Activated T-helper 2 cell treated with anti-CD3 and anti-CD28 coated beads, Interferon-gamma antibody, Interleukin-2, Interleukin-4, amounts not matched to agents 10 μg/mL and 5 μg/mL and 100 μg/mL, durations not matched to agents 14 hours and 24 hours and 36 hours (primary cell): Measurements from ENCODE around the gene HTR1E. TPM values are rescaled to one million over a fixed set of nuclear protein-coding genes. Genes with fewer than 3 reads are reported as not detected.
"Not testable (repeated sequence)": the region's sequence is repeated elsewhere in the genome, so short reads cannot be mapped to it uniquely, and the experiment has no call there.

Experiments
- DNase-seq: peaks from one replicate; pipeline ENCODE4 v3.0.0; 2021; ENCODE audit warnings: low spot score
- H3K27ac Mint-ChIP-seq: one replicate; pipeline ENCODE4 v1.8.0; 2021; ENCODE audit warnings: mixed read lengths
- H3K27me3 Mint-ChIP-seq: one replicate; pipeline ENCODE4 v1.8.0; 2021; ENCODE audit warnings: low read depth, mixed read lengths
- H3K36me3 Mint-ChIP-seq: one replicate; pipeline ENCODE4 v1.8.0; 2021; ENCODE audit warnings: low read depth, mixed read lengths
- H3K4me1 Mint-ChIP-seq: one replicate; pipeline ENCODE4 v1.8.0; 2021; ENCODE audit warnings: low read depth, mixed read lengths
- H3K4me3 Mint-ChIP-seq: one replicate; pipeline ENCODE4 v1.8.0; 2021; ENCODE audit warnings: low read depth, mild to moderate bottlenecking, moderate library complexity, mixed read lengths
- H3K9me3 Mint-ChIP-seq: one replicate; pipeline ENCODE4 v1.8.0; 2021; ENCODE audit warnings: mixed read lengths
- intact Hi-C: fragments of 100-400 bp; cut with micrococcal nuclease; formaldehyde crosslinking; loops from one replicate; pipeline ENCODE4 v1.15.1; 2023
- total RNA-seq: library from RNA; stranded (reverse); gene quantifications from 2 replicates; pipeline ENCODE4 v1.2.3, GENCODE V29; 2022

Gene HTR1E
- not detected in 2 replicates for total RNA-seq

GRCh38 chr6:86937219-86938079 is at the start of gene HTR1E:
HTR1E (plus strand) TSS chr6:86937528; CDS start chr6:87015335, 77,807 bp downstream.
- intact Hi-C loops: no loop called here
- DNase-seq: no peak
- Mint-ChIP-seq H3K9me3 (no peaks in the 10 kb centered on the region), H3K4me3 (no peak within 1 kb of the TSS), H3K4me1 (no peaks in the 10 kb centered on the region), H3K27me3 (peaks cover 23% of the 10 kb centered on the region), H3K27ac (no peak within 1 kb of the TSS), H3K36me3 (no peaks in the 10 kb centered on the region)

GRCh38 chr6:86888301-86888700 is 49.0 kb upstream of the HTR1E start:
- Mint-ChIP-seq H3K9me3 (peaks cover 3% of the 10 kb centered on the region), H3K4me3 (no peak overlapping the region), H3K36me3 (no peaks in the 10 kb centered on the region), H3K27ac (no peak overlapping the region), H3K4me1 (no peaks in the 10 kb centered on the region), H3K27me3 (no peaks in the 10 kb centered on the region)
- no peak for DNase-seq
- intact Hi-C loops: no loop called here

GRCh38 chr6:86897265-86897664 is 40.1 kb upstream of the HTR1E start:
- DNase-seq, H3K27me3 Mint-ChIP-seq, intact Hi-C loops: not testable (repeated sequence)

GRCh38 chr6:86913795-86914194 is 23.5 kb upstream of the HTR1E start:
- H3K27me3 Mint-ChIP-seq: no peaks in the 10 kb centered on the region
- H3K4me1 Mint-ChIP-seq: no peaks in the 10 kb centered on the region
- no peak overlapping the region for H3K27ac Mint-ChIP-seq
- H3K36me3 Mint-ChIP-seq: no peaks in the 10 kb centered on the region
- no peak for DNase-seq
- no peaks in the 10 kb centered on the region for H3K9me3 Mint-ChIP-seq
- intact Hi-C loops: no loop called here
- H3K4me3 Mint-ChIP-seq: no peak overlapping the region

More at GRCh38 chr6:86897265-86897664, 40.1 kb upstream of the HTR1E start:
- not testable (repeated sequence) for H3K27ac Mint-ChIP-seq, H3K36me3 Mint-ChIP-seq, H3K4me3 Mint-ChIP-seq, H3K4me1 Mint-ChIP-seq
- peaks cover 20% of the 10 kb centered on the region for H3K9me3 Mint-ChIP-seq

GRCh38 chr6:86916393-86916792 is 20.9 kb upstream of the HTR1E start:
- no peaks in the 10 kb centered on the region for H3K36me3 Mint-ChIP-seq
- intact Hi-C loops: no loop called here
- no peak overlapping the region for H3K27ac Mint-ChIP-seq
- no peaks in the 10 kb centered on the region for H3K27me3 Mint-ChIP-seq
- H3K4me1 Mint-ChIP-seq: no peaks in the 10 kb centered on the region
- H3K4me3 Mint-ChIP-seq: no peak overlapping the region
- no peaks in the 10 kb centered on the region for H3K9me3 Mint-ChIP-seq
- DNase-seq: no peak

GRCh38 chr6:86927138-86927537 is 10.2 kb upstream of the HTR1E start:
- H3K4me3 Mint-ChIP-seq, H3K36me3 Mint-ChIP-seq, H3K9me3 Mint-ChIP-seq, H3K4me1 Mint-ChIP-seq, H3K27me3 Mint-ChIP-seq, H3K27ac Mint-ChIP-seq, DNase-seq, intact Hi-C loops: not testable (repeated sequence)

- H3K4me1 Mint-ChIP-seq, H3K27me3 Mint-ChIP-seq, H3K9me3 Mint-ChIP-seq, H3K4me3 Mint-ChIP-seq, H3K27ac Mint-ChIP-seq, DNase-seq, intact Hi-C loops, H3K36me3 Mint-ChIP-seq: not testable (repeated sequence)
Measured at GRCh38 chr6:86927859-86928258, 9.5 kb upstream of the HTR1E start.

- intact Hi-C loops: no loop called here
- peaks cover 20% of the 10 kb centered on the region for H3K27me3 Mint-ChIP-seq
- no peaks in the 10 kb centered on the region for H3K36me3 Mint-ChIP-seq
- H3K4me3 Mint-ChIP-seq: no peak overlapping the region
- no peak overlapping the region for H3K27ac Mint-ChIP-seq
- no peaks in the 10 kb centered on the region for H3K9me3 Mint-ChIP-seq
- no peaks in the 10 kb centered on the region for H3K4me1 Mint-ChIP-seq
- no peak for DNase-seq
Measured at GRCh38 chr6:86934365-86934764, 3.0 kb upstream of the HTR1E start.

GRCh38 chr6:86936834-86937218 is 502 bp upstream of the HTR1E start:
- no peak for DNase-seq
- no peak overlapping the region for H3K27ac Mint-ChIP-seq
- H3K4me1 Mint-ChIP-seq: no peaks in the 10 kb centered on the region
- H3K27me3 Mint-ChIP-seq: peaks cover 23% of the 10 kb centered on the region
- no peaks in the 10 kb centered on the region for H3K9me3 Mint-ChIP-seq
- no peaks in the 10 kb centered on the region for H3K36me3 Mint-ChIP-seq
- no peak overlapping the region for H3K4me3 Mint-ChIP-seq
- intact Hi-C loops: no loop called here

- Mint-ChIP-seq H3K36me3 (no peaks in the 10 kb centered on the region), H3K9me3 (no peaks in the 10 kb centered on the region), H3K27me3 (peaks cover 23% of the 10 kb centered on the region), H3K4me3 (no peak overlapping the region), H3K27ac (no peak overlapping the region), H3K4me1 (no peaks in the 10 kb centered on the region)
- intact Hi-C loops: no loop called here
- no peak for DNase-seq
Measured at GRCh38 chr6:86938814-86939213, 1.5 kb downstream of the HTR1E start.

GRCh38 chr6:86941461-86941860 is 4.1 kb downstream of the HTR1E start:
- intact Hi-C loops: no loop called here
- no peaks in the 10 kb centered on the region for H3K9me3 Mint-ChIP-seq
- H3K4me1 Mint-ChIP-seq: no peaks in the 10 kb centered on the region
- H3K27me3 Mint-ChIP-seq: peaks cover 21% of the 10 kb centered on the region
- no peak overlapping the region for H3K4me3 Mint-ChIP-seq
- no peaks in the 10 kb centered on the region for H3K36me3 Mint-ChIP-seq
- DNase-seq: no peak
- H3K27ac Mint-ChIP-seq: no peak overlapping the region

GRCh38 chr6:86942769-86943516 is 5.6 kb downstream of the HTR1E start:
- no peaks in the 10 kb centered on the region for H3K36me3 Mint-ChIP-seq
- no peak overlapping the region for H3K4me3 Mint-ChIP-seq
- intact Hi-C loops: no loop called here
- DNase-seq: no peak
- no peaks in the 10 kb centered on the region for H3K4me1 Mint-ChIP-seq
- no peak overlapping the region for H3K27ac Mint-ChIP-seq
- H3K9me3 Mint-ChIP-seq: no peaks in the 10 kb centered on the region
- H3K27me3 Mint-ChIP-seq: peaks cover 9% of the 10 kb centered on the region

- H3K36me3 Mint-ChIP-seq: no peaks in the 10 kb centered on the region
- H3K4me3 Mint-ChIP-seq: no peak overlapping the region
- DNase-seq: no peak
- peaks cover 3% of the 10 kb centered on the region for H3K27me3 Mint-ChIP-seq
- no peaks in the 10 kb centered on the region for H3K4me1 Mint-ChIP-seq
- intact Hi-C loops: no loop called here
- no peaks in the 10 kb centered on the region for H3K9me3 Mint-ChIP-seq
- no peak overlapping the region for H3K27ac Mint-ChIP-seq
Measured at GRCh38 chr6:86943819-86944407, 6.6 kb downstream of the HTR1E start.
